Activated T-helper 1 cell treated with Interleukin-2 at 50 U/mL for 16 hours (primary cell): ENCODE measurements around the gene UST.
"Not testable (repeated sequence)": the region's sequence is repeated elsewhere in the genome, so short reads cannot be mapped to it uniquely, and the experiment has no call there.

ENCODE experiments used
- DNase-seq: peaks from one replicate; pipeline ENCODE4 v3.0.0-alpha.2; 2020; ENCODE audit warnings: low read depth

UST gene

GRCh38 chr6:148978298-148978697, 231.5 kb downstream of the UST start:
- not testable (repeated sequence) for DNase-seq

DNA sequence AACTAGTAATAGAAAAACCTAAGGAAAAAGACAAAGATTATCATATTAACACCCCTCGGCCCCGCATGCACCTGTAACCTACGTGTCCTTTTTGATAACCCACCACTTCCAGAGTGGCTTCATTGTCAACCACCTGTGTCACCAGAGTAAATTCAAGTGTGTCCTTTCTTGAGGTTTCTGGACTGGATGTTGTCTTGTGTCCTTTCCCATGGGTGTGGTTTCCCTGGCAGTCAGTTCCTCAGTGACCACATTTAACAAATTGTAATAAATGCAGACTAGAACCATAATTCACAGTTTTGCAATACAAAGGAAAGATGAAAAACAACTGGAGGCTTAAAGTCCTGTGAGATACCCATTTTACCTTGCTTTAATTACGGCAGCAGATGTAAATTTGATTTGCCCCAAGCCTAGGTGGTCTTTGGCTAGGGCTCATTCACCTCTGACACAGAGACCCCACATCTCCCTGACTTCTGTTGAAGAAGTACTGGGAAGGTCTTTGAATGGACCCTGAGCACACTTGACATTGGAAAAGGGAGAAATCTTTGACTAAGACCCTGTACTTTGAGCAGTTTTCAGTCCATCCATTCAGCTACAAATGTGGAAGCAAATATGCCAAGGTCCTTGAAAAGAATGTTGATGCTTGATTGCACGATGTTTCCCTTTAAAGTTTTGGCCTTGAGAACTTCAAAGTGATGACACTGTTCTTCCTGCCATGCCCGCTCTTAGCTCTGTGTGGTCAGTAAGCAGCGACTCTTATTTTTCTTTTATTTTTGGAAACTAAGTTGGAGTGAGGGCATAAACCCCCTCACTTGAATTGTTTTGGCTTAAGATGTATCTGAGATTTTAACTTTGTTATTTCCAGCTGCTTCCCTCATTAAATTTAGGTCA, 232.4 kb downstream of the UST start:
- DNase-seq: no peak

- no peak for DNase-seq
These were observed 233.4 kb downstream of the UST start for GRCh38 chr6:148980234-148980633.

DNA sequence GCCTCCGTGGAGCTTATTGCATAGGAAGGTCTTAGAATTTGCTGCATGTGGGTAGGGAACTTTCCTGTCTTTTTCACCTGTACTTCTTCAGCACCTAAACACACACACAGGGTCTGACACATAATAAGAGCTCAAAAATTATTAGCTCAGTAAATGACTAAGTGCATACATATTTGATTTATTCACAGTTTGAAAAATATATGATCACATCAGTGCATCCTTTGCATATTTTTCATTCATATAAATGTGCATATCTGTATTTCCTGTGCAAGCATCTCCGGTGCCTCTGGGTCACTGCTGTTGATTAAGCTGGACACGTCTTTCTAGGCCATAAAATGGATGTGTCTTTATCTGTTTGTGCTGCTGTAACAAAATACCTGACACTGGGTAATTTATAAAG, 234.7 kb downstream of the UST start:
- no peak for DNase-seq

DNA sequence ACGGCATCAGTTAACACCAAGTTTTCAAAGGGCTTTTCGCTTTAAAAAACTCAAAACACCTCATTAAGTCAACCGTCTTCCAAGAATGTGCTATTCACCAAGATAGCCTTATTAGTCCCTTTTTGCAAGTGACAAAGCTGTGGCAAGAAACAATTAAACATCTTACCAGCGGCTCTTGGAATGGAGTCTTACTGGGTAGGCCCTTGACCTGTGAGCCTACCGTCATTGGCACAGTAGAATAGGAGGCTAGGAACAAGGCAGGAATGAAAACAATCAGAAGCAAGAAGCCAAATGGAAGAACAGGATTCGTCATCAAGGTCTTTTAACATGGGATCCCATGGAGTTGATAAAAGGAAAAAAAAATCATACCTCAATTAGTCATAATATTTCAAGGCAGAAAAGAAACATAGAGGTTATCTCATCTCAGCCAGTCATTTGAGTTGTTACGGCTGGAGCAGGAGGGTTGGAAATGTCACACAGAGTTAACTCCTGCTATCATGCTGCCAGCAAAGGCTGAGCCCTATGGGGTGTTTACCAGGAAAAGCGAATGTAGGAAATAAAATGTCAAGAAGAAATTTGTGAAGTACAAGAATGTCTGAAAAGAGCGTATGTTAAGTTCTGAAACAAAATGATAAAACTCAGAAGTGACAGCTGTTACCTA, 236.4 kb downstream of the UST start:
- no peak for DNase-seq

GRCh38 chr6:148983966-148984365, 237.1 kb downstream of the UST start:
- no peak for DNase-seq

DNA sequence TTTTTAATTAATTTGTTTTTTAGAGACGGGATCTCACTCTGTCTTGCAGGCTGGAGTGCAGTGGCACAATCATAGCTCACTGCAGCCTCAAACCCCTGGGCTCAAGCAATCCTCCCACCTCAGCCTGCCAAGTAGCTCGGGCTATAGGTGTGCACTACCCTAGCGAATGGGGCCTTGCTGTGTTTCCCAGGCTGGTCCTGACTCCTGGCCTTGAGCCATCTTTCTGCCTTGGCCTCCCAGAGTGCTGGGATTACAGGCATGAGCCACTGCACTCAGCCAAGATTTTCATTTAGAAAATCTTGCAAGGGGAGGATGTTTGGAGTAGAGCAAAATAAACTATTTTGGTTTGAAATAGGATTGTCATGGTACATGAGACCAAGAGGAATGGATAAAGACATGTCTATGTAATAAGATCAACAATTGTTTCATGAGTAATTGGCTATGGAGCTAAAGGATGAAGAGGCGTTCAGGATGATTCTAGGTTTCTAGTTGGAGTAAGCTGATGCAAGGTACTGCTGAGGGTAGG, 237.8 kb downstream of the UST start:
- no peak for DNase-seq

DNA sequence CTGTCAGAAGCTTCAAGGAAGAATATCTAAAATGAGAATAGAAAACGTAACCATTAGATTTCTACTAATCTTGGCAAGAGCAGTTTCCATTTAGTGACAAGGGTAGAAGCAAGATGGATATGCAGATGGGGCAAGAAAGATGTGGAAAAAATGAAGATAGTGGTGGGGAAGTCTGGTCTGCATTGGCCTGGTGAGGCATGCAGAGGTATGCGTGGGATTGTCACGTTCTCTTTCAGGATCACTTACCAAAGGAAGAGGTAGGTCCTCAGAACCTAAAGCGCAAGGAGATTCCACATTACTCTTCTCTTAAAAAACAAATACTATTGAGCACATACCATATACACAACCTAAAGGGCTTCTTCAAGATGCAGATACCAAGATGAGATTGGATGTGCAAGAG, 238.7 kb downstream of the UST start:
- no peak for DNase-seq

- no peak for DNase-seq
These were observed 239.8 kb downstream of the UST start for GRCh38 chr6:148986608-148987007.

DNA sequence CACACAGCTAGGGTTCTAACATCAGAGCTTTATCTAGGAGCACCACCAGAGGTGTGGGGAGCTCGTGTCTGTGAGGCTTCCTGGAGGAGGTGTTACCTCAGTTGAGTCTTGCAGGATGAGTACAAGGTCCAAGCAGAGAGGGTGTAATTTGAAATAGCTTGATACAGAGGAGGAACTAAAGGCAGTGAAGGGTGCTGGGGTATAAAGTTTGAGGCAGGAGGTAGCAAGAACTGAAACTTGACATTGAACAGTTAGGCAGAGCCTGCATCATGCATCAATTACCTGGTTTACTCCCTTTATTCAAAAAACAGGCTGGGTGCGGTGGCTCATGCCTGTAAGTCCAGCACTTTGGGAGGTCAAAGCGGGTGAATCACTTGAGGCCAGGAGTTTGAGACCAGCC, 241.2 kb downstream of the UST start:
- no peak for DNase-seq

GRCh38 chr6:148989585-148989984, 242.8 kb downstream of the UST start:
- DNase-seq: no peak

- DNase-seq: no peak
These were observed 243.6 kb downstream of the UST start for GRCh38 chr6:148990403-148990802.

- no peak for DNase-seq
These were observed 250.0 kb downstream of the UST start for GRCh38 chr6:148996815-148997214.

DNA sequence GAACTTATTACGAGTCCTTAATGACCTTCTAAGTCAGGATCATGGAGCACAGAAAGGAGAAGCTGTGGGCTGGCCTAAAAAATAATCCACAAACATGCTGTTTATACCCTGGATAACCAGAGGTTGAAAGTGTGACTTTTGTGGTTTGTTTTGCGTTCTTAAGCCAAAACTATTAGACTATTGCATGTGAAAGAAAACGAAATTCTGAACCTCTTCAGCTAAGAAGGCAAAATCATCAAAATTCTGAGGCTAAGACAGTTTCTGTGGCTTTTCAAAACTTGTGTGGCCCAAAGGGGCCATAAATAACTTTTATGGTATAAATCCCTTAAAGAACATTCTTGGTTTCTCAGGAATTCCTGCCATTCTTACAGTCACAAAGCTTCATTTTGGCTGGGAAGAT, 251.0 kb downstream of the UST start:
- no peak for DNase-seq

GRCh38 chr6:148998704-148999103, 251.9 kb downstream of the UST start:
- DNase-seq: no peak

GRCh38 chr6:148999501-148999900, 252.7 kb downstream of the UST start:
- DNase-seq: no peak

GRCh38 chr6:148999929-149000468, 253.2 kb downstream of the UST start:
- no peak for DNase-seq

- no peak for DNase-seq
These were observed 254.6 kb downstream of the UST start for GRCh38 chr6:149001422-149001821.

DNA sequence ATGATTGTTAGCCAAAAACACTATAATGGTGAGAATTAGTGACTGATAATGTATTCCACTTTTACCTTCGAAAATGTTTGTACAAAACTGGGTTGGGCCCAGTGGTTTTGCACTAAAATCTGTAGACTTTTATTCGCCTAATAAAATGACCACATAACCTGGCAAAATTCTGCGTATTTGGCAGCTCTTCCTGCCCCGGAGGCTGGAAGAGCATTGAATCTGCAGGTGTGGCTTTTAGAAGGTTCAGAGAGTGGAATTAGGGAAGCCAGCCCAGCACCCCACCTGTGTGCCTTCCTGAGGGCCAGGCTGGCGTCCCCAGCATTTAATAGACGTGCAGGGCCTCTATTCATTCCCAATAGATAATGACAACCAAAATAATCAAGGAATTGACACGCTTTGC, 256.7 kb downstream of the UST start:
- no peak for DNase-seq

DNA sequence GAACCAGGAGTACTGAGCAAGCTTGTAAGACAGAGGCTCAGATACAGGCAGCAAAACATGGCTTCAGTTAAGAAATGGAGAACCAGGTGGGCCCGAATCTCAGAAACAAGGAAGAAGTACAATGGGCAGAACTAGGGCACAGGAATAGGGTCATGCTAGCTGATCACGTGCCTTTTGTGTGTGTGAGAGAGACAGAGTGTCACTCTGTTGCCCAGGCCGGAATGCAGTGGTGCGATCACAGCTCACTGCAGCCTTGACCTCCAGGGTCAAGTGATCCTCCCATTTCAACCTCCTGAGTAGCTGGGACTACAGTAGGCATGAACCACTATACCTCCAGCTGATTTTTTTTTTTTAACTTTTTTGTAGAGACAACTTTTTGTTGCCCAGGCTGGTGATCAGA, 257.8 kb downstream of the UST start:
- DNase-seq: no peak

DNA sequence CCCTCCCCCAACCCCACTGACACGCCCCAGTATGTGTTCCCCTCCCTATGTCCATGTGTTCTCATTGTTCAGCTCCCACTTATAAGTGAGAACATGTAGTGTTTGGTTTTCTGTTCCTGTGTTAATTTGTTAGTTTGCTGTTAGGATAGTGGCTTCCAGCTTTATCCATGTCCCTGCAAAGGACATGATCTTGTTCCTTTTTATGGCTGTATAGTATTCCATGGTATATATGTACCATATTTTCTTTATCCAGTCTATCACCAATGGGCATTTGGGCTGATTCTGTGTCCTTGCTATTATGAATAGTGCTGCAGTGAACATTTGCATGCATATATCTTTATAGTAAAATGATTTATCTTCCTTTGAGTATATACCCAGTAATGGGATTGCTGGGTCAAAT, 259.4 kb downstream of the UST start:
- DNase-seq: not testable (repeated sequence)

DNA sequence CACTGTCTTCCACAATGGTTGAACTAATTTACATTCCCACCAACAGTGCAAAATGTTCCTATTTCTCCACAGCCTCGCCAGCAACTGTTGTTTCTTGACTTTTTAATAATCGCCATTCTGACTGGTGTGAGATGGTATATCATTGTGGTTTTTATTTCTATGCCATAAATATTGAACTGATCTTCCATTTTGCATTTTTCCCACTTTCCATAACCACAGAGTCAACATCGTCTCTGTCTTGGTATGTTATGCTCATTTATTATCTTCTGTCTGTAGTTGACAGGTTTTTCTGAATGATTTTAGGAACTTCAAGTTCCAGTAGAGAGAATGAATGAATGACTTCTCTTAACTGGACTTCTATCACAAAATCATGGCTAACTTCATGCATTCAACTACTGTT, 259.8 kb downstream of the UST start:
- DNase-seq: no peak

- no peak for DNase-seq
These were observed 261.0 kb downstream of the UST start for GRCh38 chr6:149007846-149008245.
